GM12891 (cell line): ENCODE measurements around the gene ZFP91.
A peak's percentile ranks its signal among the peaks of the same experiment; 100 is the strongest.

ENCODE experiments used
- DNase-seq: peaks from one replicate; pipeline ENCODE4 v3.0.0; 2011; ENCODE audit warnings: low spot score; ENCODE audit not compliant: insufficient read length
- FAIRE-seq: peaks from 2 replicates; lab custom pipeline; 2011; peaks lifted over from hg19 to GRCh38; lab: Jason Lieb, UNC
- PAX5 ChIP-seq: IDR thresholded peaks from 2 replicates; pipeline ENCODE4 v1.6.1; 2011; ENCODE audit warnings: low read length, moderate library complexity, mild to moderate bottlenecking; ENCODE audit not compliant: insufficient read depth, severe bottlenecking
- POLR2A ChIP-seq: IDR thresholded peaks from 2 replicates; pipeline ENCODE4 v1.6.1; 2011; ENCODE audit warnings: low read depth, low read length, control low read depth
- POLR2AphosphoS5 ChIP-seq: IDR thresholded peaks from 2 replicates; pipeline ENCODE4 v1.6.1; 2011; ENCODE audit warnings: low read depth, low read length, control low read depth
- POU2F2 ChIP-seq: IDR thresholded peaks from 2 replicates; pipeline ENCODE4 v1.6.1; 2011; ENCODE audit warnings: low read depth, mild to moderate bottlenecking, control low read depth, low read length, moderate library complexity
- SPI1 ChIP-seq: IDR thresholded peaks from 2 replicates; pipeline ENCODE4 v1.6.1; 2011; ENCODE audit warnings: low read depth, low read length, control low read depth
- TAF1 ChIP-seq: IDR thresholded peaks from 2 replicates; pipeline ENCODE4 v1.6.1; 2011; ENCODE audit warnings: low read depth, low read length, control low read depth

ZFP91 gene

DNA sequence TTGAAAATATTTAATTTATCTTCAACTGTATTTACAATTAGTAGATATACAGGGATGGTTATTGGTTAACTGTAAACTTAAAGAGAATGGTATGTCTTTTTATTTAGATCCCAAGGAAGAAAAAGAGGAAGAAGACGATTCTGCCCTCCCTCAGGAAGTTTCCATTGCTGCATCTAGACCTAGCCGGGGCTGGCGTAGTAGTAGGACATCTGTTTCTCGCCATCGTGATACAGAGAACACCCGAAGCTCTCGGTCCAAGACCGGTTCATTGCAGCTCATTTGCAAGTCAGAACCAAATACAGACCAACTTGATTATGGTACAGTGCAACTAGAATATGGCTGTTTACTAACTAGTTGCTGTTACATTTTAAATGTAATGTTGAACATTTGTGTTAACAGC is 30.9 kb downstream of the ZFP91 start:
- TF ChIP-seq POLR2AphosphoS5 (no peak), SPI1 (no peak), POU2F2 (no peak), TAF1 (no peak), POLR2A (no peak), PAX5 (no peak)
- FAIRE-seq = peak; percentile 86

DNA sequence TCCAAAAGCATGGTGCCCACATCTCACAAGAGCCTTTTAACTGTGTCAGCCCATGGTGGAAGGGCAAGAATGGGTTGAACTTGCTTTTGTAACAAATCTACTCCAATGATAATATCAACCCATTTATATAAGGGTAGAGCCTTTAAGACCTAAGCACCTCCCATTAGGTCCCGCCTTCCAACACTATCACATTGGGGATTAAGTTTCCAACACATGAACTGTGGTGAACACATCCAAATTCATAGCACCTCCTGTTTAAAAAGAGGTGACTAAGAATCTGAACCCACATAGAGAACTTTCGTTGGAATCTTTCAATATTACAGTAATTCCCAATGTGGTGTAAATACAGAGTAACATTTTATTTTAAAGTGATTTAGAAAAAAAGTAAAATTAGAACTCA is 34.4 kb downstream of the ZFP91 start:
- no peak for FAIRE-seq
- TF ChIP-seq POLR2A (no peak), TAF1 (no peak), POLR2AphosphoS5 (no peak), POU2F2 (no peak), PAX5 (no peak), SPI1 (no peak)
- no peak for DNase-seq

More for the DNA sequence above, 30.9 kb downstream of the ZFP91 start:
- DNase-seq = no peak

GRCh38 chr11:58615559-58615958 is 36.7 kb downstream of the ZFP91 start:
- FAIRE-seq (no peak), DNase-seq (no peak)
- TF ChIP-seq TAF1 (no peak), PAX5 (no peak), POU2F2 (no peak), POLR2A (no peak), POLR2AphosphoS5 (no peak), SPI1 (no peak)

DNA sequence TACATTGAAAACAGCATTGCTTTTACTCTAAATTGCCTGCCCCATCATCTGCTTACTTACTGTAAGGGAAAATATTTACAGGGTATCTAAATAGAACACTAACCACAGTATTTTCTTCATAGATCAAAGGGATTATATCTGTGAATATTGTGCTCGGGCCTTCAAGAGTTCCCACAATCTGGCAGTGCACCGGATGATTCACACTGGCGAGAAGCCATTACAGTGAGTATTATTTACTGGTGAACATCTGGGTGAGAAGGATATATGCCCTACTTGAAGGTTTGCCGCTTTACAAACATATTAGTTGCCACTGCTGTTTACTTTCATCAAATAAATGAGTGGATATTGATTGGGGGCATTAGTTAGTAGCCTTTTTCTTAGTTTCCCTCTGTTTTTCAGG is 37.7 kb downstream of the ZFP91 start:
- no peak for FAIRE-seq
- no peak for DNase-seq
- no peak for TF ChIP-seq POU2F2
- TF ChIP-seq TAF1 = no peak
- TF ChIP-seq POLR2AphosphoS5 = no peak
- TF ChIP-seq POLR2A = no peak
- TF ChIP-seq SPI1 = no peak
- TF ChIP-seq PAX5 = no peak

GRCh38 chr11:58617976-58618557 is 39.2 kb downstream of the ZFP91 start:
- DNase-seq (no peak), FAIRE-seq (no peak)
- TF ChIP-seq PAX5 (no peak), TAF1 (no peak), POLR2AphosphoS5 (no peak), SPI1 (no peak), POU2F2 (no peak), POLR2A (no peak)

DNA sequence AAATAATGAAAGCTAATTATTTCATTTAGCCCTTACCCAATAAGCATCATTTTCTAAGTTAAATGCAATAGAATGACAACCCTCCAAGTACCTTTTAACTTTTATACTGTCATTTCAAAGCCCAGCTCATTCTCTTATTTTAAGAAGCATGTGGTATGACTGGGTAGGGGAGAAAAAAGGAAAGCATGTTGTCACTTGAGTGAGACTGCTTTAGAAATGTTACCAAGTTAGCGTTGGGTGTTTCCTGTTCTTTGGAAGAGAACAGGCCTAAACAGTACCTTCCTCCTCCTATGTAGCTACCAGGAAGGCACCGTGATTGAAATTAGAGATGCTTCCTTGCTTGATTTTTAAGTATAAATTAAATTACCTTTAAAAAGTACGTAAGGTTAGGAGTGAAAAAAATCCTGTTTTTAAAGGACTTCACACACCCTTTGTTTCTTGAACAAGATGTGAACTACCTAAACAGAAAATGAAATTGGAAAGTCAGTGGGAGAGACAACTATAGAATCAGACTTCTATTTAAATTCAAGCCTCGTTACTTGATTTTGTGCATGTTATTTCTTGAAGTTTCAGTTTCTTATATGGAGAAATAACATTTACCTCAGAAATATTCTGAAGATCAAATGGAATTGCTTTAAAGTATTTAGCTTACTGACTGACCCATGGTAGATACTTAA is 42.9 kb downstream of the ZFP91 start:
- FAIRE-seq = peak; percentile 31
- no peak for DNase-seq
- no peak for TF ChIP-seq POU2F2
- no peak for TF ChIP-seq PAX5
- TF ChIP-seq SPI1 = no peak
- no peak for TF ChIP-seq POLR2A

DNA sequence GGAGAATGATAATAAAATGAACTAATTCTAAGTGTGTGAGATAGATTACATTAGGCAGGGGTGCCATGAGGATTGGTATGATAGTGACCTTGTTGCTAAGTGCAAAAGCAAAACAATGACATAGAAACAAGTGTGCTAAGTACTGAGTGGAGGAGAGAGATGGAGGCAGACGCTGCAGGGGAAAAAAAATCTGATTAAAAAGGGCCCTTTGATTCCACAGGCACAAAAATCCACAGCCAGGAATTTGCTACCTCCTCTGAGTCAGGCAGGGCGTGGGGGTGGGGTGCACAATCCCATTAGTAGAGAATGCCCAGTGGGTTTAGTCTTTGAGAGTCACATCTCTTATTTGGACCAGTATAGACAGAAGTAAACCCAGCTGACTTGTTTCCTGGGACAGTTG is 43.5 kb downstream of the ZFP91 start, which contains the start of gene CNTF:
CNTF (plus strand) TSS at position 322 of the 400 bp plus-strand sequence. CDS start 88 bp downstream, outside the sequence.
- TF ChIP-seq POLR2AphosphoS5 (0 out of 2 replicates have a peak, but pooled peaks have one; percentile 40), POU2F2 (no peak)
- FAIRE-seq = no peak
- no peak for DNase-seq

DNA sequence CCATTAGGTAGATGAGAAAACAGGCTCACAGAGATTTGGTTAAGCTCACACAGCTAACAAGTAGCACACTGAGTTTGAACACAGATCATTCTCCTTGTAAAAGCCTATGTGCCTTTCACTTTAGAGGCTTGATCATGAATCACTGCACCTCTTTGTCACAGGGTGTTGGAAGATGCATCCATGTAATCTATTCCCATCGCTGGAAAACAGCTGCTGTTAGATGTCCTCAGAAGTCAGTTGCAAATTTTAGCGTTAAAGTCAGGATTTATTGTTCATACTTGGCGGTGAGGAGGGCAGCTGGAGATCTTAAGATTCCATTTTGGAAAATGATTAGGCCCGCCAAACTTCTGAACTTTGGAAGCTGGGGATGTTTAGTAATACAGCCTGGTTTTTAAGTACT is 46.2 kb downstream of the ZFP91 start:
- no peak for DNase-seq
- no peak for TF ChIP-seq TAF1
- TF ChIP-seq PAX5 = no peak
- no peak for TF ChIP-seq POLR2A
- TF ChIP-seq POLR2AphosphoS5 = no peak
- TF ChIP-seq SPI1 = no peak
- no peak for TF ChIP-seq POU2F2
- FAIRE-seq = no peak

DNA sequence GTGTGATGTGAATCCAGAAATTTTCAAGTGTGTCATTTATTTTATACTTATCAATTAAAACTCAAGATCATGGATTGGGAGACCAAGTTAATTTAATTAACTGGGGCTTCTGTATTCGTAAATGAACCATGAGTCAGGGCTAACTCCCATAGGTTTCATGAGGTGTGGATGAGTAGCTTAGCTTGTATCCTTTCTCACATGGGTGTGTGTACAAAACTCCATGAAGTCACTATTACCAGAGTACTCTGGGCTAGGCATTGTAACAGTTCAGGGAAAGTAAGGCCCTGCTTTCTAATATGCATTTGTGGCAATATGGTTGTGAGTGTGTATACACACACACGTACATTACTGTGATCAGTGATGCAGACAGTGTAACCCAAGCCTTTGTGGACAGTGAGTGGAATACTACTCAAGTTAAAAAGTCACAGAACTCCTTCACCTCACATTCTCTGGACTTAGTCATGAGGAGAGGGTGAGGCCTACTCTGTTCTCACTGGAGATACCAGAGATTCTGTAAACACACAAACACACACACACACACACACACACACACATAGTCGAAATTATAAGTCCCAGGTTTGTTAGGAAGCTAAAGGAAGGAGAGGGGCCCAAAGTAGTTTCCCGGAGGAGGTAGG is 47.1 kb downstream of the ZFP91 start:
- TF ChIP-seq TAF1 = no peak
- FAIRE-seq = no peak

GRCh38 chr11:58626934-58627483 is 48.1 kb downstream of the ZFP91 start:
- TF ChIP-seq TAF1 (no peak), SPI1 (no peak), POLR2A (no peak), PAX5 (no peak), POU2F2 (no peak), POLR2AphosphoS5 (no peak)
- DNase-seq (no peak), FAIRE-seq (peak; percentile 38)

More for the DNA sequence above, 47.1 kb downstream of the ZFP91 start:
- DNase-seq = no peak
